Measurements from ENCODE around the gene ZNF609.

DNA sequence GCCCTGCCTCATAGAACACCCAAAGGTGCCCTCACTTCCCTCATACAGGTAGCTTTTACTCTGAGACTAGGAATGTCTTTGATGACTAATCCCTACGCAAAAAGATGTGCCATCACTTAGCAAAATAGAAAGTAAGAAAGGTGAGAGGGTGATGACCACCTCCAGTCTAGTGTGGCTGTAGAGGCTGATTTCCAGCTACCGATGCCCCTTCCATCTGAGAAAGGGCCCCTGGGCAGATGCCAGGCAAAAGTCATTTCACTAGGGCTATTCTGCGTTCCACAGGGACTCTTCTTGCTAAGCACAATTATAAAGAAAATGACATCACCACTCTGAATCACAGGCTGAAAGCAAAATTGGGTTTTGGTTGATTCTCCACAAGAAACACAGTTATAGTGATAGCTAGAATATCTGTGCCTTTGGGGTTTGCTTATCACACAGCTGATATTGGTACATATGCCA, 237.6 kb downstream of the ZNF609 start:
- TF ChIP-seq EZH2phosphoT487 (IDR thresholded peaks at IDR 0.05; ENCODE audit: insufficient read depth, low read depth) (no peak), EZH2 (IDR thresholded peaks at IDR 0.05; ENCODE audit: insufficient read depth, poor library complexity, severe bottlenecking) (no peak)
